ENCODE measurements around the gene ROBO4. TPM values are rescaled to one million over a fixed set of nuclear protein-coding genes. Genes with fewer than 3 reads are reported as not detected.

Gene ROBO4
- total RNA-seq, 1 experiment from 2014 or later = not detected

- TF ChIP-seq EZH2phosphoT487 (IDR thresholded peaks at IDR 0.05; ENCODE audit: borderline replicate concordance) (no peak), JUND (IDR thresholded peaks at IDR 0.05) (no peak), SP1 (IDR thresholded peaks at IDR 0.05; ENCODE audit: low read depth) (no peak), ELF1 (IDR thresholded peaks at IDR 0.05; ENCODE audit: borderline replicate concordance, low read depth) (no peak), RAD21 (IDR thresholded peaks at IDR 0.05; ENCODE audit: low read depth) (no peak)
- TF ChIP-seq, protein P1, sequence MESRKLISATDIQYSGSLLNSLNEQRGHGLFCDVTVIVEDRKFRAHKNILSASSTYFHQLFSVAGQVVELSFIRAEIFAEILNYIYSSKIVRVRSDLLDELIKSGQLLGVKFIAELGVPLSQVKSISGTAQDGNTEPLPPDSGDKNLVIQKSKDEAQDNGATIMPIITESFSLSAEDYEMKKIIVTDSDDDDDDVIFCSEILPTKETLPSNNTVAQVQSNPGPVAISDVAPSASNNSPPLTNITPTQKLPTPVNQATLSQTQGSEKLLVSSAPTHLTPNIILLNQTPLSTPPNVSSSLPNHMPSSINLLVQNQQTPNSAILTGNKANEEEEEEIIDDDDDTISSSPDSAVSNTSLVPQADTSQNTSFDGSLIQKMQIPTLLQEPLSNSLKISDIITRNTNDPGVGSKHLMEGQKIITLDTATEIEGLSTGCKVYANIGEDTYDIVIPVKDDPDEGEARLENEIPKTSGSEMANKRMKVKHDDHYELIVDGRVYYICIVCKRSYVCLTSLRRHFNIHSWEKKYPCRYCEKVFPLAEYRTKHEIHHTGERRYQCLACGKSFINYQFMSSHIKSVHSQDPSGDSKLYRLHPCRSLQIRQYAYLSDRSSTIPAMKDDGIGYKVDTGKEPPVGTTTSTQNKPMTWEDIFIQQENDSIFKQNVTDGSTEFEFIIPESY (IDR thresholded peaks at IDR 0.05; ENCODE audit: extremely low read depth, insufficient replicate concordance, low read length) = no peak
Measured at GRCh38 chr11:124922831-124923230, 25.2 kb upstream of the ROBO4 start (continued).

- intact Hi-C loops (cut with micrococcal nuclease) = no loop called here
- CTCF ChIA-PET = no interaction called here
- no peak overlapping the region for H2AFZ ChIP-seq (ENCODE audit: low read depth, low read length, poor library complexity, severe bottlenecking)
- H3K36me3 ChIP-seq (ENCODE audit: control insufficient read depth in 1 of 2, insufficient read depth in 2 of 2, low read length in 2 of 2) = no peaks in the 10 kb centered on the region
- no peaks in the 10 kb centered on the region for H3K4me1 ChIP-seq (ENCODE audit: control insufficient read depth in 1 of 2, insufficient read depth in 2 of 2, low read length in 2 of 2)
- no peak overlapping the region for H3K4me3 ChIP-seq (replicated peaks in 1 of 2; ENCODE audit: low read depth in 1 of 2, low read length in 2 of 2)
- no peaks in the 10 kb centered on the region for H3K27me3 ChIP-seq (ENCODE audit: insufficient read depth, low read length)
- H4K20me1 ChIP-seq (ENCODE audit: insufficient read depth) = no peaks in the 10 kb centered on the region
- H3K4me2 ChIP-seq (ENCODE audit: low read length) = no peak overlapping the region
- H3K79me2 ChIP-seq (ENCODE audit: insufficient read depth, low read length) = no peaks in the 10 kb centered on the region
- TF ChIP-seq ZFX (IDR thresholded peaks at IDR 0.05) = no peak
- TF ChIP-seq EZH2phosphoT487 (IDR thresholded peaks at IDR 0.05; ENCODE audit: borderline replicate concordance) = no peak
- no peak for TF ChIP-seq SIN3A (IDR thresholded peaks at IDR 0.05; ENCODE audit: low read depth)
- no peak for TF ChIP-seq REST (IDR thresholded peaks at IDR 0.05; ENCODE audit: low read depth)
- TF ChIP-seq CTCF (IDR thresholded peaks at IDR 0.05 in 2 of 3, conservative IDR thresholded peaks at IDR 0.05 in 1 of 3; ENCODE audit: borderline replicate concordance in 1 of 3, insufficient read depth in 1 of 3, low read depth in 2 of 3, low read length in 2 of 3) = no peak
- no peak for DNase-seq (ENCODE audit: low read depth, low spot score)
- no peak for ATAC-seq
- no peaks in the 10 kb centered on the region for H3K9me3 ChIP-seq (ENCODE audit: control insufficient read depth in 1 of 2, insufficient read depth in 1 of 2, low read depth in 1 of 2, low read length in 2 of 2)
- RAD21 ChIA-PET (ENCODE audit: low non-redundant PET in 1 of 2, low total read pairs in 2 of 2, uncharacterized antibody in 2 of 2, unreplicated experiment in 2 of 2) = no interaction called here
- H3K9me2 ChIP-seq (ENCODE audit: insufficient read depth) = no peaks in the 10 kb centered on the region
- POLR2A ChIA-PET = interaction anchor here (0.6 kb wide), 1 partner anchor 33 kb away, joined by 3 read pairs; the partner anchor contains the start of gene CCDC15
- BruUV-seq (replicated peaks) = no TSS peak
- no peak overlapping the region for H3K27ac ChIP-seq (ENCODE audit: low read depth, low read length)
- no peak overlapping the region for H3K9ac ChIP-seq (ENCODE audit: low read length)
Measured at GRCh38 chr11:124920870-124921609, 23.4 kb upstream of the ROBO4 start.

All from HCT116 (cell line).